NCI-H69 (cell line): ENCODE measurements around the gene HPCAL1.

Experiments
- DNase-seq: peaks from one replicate; lab custom pipeline; 2025; lab: John Stamatoyannopoulos, UW

The HPCAL1 gene

DNA sequence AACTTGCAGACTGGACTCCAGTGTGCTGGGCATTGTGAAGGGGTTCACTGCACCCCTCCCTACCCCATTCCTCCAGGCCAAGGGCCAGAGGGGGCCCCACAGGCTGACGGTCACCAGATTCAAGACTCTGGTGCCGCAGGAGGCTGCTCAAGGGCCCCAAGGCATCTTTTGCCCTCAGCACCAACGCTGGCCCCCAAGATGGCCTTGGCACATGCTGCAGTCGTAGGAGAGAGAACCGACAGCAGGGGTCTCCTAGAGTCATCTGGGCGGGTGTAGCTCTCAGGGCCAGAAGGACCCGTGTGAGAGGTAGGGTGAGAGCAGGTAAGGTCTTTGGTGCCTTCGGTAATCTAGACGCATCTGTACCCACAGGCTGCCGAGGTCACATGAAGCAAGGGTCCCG is 164.1 kb downstream of the HPCAL1 start:
- no peak for DNase-seq

DNA sequence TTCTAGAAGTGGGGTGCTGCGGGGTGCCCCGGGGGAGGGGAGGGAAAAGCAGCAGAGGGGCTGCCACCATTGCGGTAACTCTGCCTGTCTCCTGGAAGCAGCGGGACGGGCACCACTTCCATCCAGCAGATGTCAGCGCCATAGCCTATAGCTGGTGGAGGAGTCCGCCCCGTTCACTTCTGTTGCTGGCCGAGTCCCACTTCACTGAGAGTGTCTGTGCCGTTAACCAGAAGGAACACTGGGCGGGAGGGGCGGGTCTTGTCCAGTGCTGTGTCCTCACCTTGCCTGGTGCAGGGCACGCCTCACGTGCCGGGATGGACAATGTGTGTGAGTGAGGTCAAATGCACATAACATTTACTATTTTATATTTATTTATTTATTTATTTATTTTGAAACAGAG is 164.7 kb downstream of the HPCAL1 start:
- DNase-seq, result no peak

DNA sequence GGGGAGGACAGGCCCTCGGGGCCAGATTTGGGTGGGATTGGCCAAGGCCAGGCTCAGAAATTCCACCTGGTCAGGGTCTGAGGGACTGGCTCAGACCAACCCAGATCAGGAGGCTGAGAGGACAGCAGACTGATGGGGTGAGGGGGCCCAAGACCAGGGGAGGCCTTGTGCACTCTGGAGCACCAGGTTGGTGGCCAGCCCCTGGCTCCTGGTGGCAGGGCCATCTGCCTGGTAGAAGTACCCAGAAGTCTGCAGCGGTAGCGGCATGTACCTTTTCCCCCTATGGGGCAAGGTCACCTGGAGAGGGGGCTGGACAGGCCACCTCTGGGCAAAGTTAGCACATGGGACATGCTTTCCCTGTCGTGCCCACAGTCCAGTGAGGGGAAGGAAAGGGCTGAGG is 166.6 kb downstream of the HPCAL1 start:
- DNase-seq, result no peak

DNA sequence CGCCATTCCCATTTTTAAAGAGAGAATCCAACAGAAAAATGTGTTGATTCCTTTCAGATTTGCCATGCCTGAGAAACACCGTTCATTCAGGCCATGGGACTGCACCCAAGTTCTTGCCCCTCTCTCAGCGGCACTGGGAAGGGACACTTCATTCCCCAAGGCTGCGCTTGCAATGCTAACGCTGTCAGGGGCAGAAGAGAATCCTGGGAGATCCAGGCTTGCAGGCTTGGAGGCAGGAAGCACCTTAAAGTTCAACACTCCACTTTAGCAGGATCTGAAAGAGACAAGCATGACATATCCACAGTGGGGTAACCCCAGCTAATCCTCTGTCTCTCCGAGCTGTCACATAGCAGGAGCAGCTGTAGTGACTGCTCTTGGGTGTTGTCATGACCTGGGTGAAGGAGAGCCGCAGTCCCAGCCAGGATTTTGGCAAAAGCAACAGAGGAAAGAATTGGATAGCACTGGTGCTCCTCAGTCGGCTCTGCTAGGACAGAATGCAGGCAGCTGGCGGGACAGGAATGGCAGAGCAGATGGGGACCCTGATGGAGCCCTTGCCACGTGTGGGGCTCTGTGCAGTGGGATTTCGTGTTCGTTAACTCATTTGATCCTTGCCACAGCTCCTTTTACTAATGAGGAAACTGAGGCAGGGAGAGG is 167.4 kb downstream of the HPCAL1 start:
- DNase-seq, result no peak

DNA sequence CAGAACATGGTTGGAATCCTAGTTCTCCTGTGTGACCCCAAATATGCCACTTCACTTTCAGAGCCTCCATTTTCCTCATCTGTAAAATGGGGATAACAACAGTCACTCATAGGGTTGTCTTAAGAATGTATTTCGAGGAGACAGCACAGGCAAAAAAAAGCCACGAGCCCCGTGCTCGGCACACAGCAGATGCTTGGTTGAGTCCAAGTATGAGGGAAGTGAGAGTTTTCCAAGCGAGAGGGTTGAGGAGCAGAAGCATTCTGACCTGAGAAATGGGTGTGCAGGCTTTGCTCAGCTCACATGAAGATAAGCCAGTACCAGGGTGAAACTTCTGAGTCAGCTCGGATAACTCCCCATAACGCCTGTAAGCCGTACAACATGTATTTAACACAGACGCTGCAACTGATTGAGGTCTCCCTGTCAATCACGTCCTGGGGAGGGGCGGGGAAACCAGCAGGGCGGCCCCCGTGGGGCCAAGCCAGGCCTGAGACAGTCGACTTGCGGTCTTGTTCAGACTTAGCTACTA is 168.4 kb downstream of the HPCAL1 start:
- no peak for DNase-seq

DNA sequence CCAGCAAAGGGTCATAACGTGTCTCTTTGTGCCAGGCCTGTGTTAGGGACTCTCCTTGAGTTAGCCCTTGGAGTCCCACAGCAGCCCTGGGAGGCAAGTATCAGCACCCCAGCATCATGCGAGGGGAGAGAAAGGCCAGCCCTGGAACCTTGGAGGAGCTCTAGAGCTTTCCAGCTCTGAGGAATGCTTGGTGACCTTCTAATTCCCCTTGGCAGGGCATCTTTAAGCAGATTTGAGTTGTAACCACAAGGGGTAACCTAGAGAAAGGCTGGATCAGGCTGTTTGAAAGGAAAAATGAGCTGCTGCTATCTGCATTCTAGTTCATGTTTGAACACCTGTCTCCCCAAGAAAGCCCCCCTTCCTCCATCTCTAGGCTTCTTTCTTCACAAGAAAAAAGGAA is 169.3 kb downstream of the HPCAL1 start:
- no peak for DNase-seq

DNA sequence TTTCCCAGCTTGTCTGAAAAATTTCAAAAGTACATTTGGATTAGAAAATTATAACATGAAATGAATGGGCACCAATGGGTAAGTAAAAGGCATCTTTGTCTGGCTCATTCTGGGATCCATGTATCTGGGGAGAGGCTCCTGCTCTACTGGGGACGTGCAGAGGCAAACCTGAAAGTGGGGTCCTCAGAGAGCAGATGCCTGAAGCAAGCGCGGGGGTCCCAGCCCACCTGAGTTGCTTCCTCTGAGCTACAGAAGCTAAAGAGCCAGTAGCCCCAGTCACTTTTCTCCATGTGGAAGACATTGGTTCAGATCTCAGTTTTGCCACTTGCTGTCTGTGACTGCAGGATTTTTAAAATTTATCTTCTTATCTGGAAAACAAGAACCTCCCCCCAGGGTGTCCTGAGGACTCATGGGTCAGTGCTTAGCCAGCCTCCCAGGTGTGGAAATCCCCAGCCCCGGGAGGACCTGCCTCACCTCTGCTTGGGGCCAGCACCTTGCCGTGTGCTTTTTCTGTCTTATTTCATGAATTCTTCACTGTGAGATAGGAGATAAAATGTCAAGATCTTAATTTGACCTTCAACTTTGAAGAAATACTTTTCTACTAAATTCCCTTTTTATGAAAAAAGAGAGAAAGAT is 170.5 kb downstream of the HPCAL1 start:
- DNase-seq, result no peak

DNA sequence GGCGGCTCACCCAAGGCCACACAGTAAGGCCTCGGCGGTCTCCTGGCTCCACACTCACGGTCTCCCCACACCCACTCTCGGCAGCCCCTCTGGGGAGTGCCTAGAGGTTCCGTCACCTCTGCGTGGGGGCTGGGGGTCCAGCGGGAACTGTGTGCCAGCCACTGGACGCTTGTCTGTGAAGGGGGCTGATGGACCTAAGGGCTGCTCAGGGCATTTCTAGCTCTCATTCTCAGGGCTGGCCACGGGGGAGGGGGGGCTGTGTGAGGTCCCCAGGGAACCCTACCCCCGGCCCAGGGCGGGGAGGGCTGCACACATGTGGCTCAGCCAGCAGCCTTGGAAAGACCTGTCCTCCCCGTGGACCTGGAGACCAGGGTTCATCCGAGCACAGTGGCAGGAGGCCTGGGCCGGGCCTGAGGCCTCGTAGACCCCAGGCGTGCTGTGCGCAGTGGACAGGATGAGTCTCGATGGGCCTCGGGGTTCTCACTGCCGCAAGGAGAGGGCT is 172.6 kb downstream of the HPCAL1 start:
- no peak for DNase-seq

DNA sequence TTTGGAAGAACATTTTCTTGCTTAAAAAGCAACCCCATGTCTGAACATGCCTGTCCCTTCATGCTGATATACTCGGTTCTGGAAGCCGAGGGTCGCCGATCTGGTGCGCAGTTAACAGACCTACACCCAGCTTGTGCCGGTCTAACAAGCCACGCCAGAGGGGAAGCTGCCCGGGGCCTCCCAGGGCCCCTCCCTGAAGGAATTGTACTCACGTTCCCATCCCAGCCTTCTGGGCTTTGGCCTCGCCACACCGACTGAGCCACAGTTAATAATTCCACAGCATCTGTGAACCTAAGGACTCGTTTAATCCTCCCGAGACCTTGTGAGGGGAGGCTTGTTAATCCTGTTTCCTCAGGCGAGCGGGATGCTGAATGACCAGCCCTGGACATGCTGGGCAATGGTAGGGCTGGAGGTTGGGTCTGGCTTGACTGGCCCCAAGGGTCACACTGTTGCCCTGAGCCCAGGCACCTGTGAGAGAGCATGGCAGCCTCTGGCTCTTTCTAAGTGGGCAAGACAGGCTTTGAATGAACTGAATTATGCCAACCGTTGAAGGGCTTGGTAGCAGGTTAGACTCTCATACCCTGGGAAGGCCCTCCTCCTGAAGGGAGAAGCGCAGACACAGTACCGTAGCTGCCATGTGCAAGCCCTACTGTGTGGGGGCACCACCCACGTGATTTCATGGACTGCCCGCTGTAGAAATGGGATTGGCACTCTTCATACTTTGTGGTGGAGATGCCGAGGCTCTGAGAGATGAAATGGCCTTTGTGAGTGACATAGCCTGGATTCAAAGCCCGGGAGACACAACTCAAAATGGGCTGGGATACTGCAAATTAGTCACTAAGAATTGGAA is 173.3 kb downstream of the HPCAL1 start:
- DNase-seq, result no peak

DNA sequence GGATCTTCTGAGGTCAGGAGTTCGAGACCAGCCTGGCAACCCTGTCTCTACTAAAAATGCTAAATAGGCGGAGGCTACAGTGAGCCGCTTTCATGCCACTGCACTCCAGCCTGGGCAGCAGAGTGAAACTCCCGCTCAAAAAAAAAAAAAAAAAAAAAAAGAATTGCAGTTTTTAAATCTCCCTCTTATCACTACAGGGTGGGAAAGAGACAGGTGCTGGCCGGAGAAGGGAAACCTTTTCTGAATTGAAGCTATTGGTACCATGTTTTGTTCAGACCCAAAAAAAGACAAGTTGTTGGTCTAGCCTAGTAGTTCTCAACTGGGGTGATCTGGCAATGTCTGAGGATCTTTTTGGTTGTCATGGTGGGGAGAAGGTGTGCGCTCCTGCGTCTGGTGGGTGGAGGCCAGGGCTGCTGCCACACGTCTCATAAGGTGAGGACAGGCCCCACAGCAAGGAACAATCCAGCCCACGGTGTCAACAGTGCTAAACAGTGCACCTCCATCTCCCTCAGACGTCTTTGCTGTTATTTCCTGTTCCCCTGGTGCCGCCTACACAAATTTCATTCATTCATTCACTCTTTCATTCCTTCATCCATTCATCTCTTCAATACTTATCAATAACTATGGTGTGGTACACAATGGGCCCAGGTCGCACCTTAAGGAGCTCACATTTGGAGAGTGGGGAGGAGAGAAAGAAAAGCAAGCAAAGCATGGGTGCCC is 174.2 kb downstream of the HPCAL1 start:
- no peak for DNase-seq
